Keratinocyte (primary cell): ENCODE data around the gene PKD2. TPM values are rescaled to one million over a fixed set of nuclear protein-coding genes. Genes with fewer than 3 reads are reported as not detected.

Experiments used
- DNase-seq: peaks from one replicate; pipeline ENCODE4 v3.0.0-alpha.2; 2011; ENCODE audit warnings: low read depth, missing footprints, low spot score
- FAIRE-seq: peaks from 2 replicates; lab custom pipeline; 2011; peaks lifted over from hg19 to GRCh38; lab: Jason Lieb, UNC
- H2AFZ ChIP-seq: 2 replicates; pipeline ENCODE4 v1.6.0; 2012; ENCODE audit warnings: low read length, control low read depth, inconsistent platforms; ENCODE audit not compliant: control insufficient read depth
- H3K27ac ChIP-seq: 2 replicates; pipeline ENCODE4 v1.5.1; 2011; ENCODE audit warnings: low read length; ENCODE audit not compliant: control insufficient read depth, insufficient read depth
- H3K27me3 ChIP-seq: 3 replicates; pipeline ENCODE4 v1.6.0; 2011; ENCODE audit warnings: low read length; ENCODE audit not compliant: control insufficient read depth, insufficient read depth; ENCODE audit errors: extremely low read depth
- H3K36me3 ChIP-seq, 2 experiments: 2 replicates in 1 of 2; 3 replicates in 1 of 2; pipeline ENCODE4 v1.5.1; 2011; ENCODE audit warnings: low read length in 2 of 2, mild to moderate bottlenecking in 1 of 2; ENCODE audit not compliant: control insufficient read depth in 2 of 2, insufficient read depth in 2 of 2; ENCODE audit errors: extremely low read depth in 1 of 2
- H3K4me1 ChIP-seq: 3 replicates; pipeline ENCODE4 v1.5.1; 2011; ENCODE audit warnings: low read length; ENCODE audit not compliant: control insufficient read depth, insufficient read depth; ENCODE audit errors: extremely low read depth
- H3K4me2 ChIP-seq: 3 replicates; pipeline ENCODE4 v1.6.0; 2011; ENCODE audit warnings: low read depth, low read length; ENCODE audit not compliant: control insufficient read depth, insufficient read depth; ENCODE audit errors: extremely low read depth
- H3K4me3 ChIP-seq, 3 experiments: fragments of 200-600 bp in 1 of 3; sonication (generic) in 1 of 3; 2 replicates in 2 of 3; 3 replicates in 1 of 3; pipeline ENCODE4 v1.5.1; 2011 to 2016; ENCODE audit warnings: low read length in 3 of 3, mild to moderate bottlenecking in 3 of 3, control low read depth in 2 of 3, inconsistent platforms in 1 of 3, low read depth in 1 of 3, mixed read lengths in 1 of 3, mixed run types in 1 of 3, moderate library complexity in 1 of 3; ENCODE audit not compliant: control insufficient read depth in 2 of 3, insufficient read depth in 2 of 3; ENCODE audit errors: extremely low read depth in 1 of 3
- H3K79me2 ChIP-seq: 2 replicates; pipeline ENCODE4 v1.6.0; 2012; ENCODE audit warnings: low read length; ENCODE audit not compliant: control insufficient read depth, insufficient read depth
- H3K9ac ChIP-seq: 3 replicates; pipeline ENCODE4 v1.6.0; 2011; ENCODE audit warnings: low read length; ENCODE audit not compliant: control insufficient read depth, insufficient read depth; ENCODE audit errors: extremely low read depth
- H3K9me1 ChIP-seq: 3 replicates; pipeline ENCODE4 v1.6.0; 2011; ENCODE audit warnings: low read length; ENCODE audit not compliant: control insufficient read depth, insufficient read depth; ENCODE audit errors: extremely low read depth
- H3K9me3 ChIP-seq: 2 replicates; pipeline ENCODE4 v1.5.1; 2012; ENCODE audit warnings: low read depth, low read length; ENCODE audit not compliant: control insufficient read depth
- H4K20me1 ChIP-seq: 3 replicates; pipeline ENCODE4 v1.6.0; 2011; ENCODE audit warnings: low read length; ENCODE audit not compliant: control insufficient read depth, insufficient read depth; ENCODE audit errors: extremely low read depth
- EZH2 ChIP-seq: IDR thresholded peaks from one replicate; pipeline ENCODE4 v1.6.1; 2012; ENCODE audit warnings: inconsistent platforms, mild to moderate bottlenecking, low read length, moderate library complexity
- dilution Hi-C: fragments of 300-500 bp; cut with MboI; formaldehyde crosslinking; loops from one replicate; pipeline ENCODE4 v1.7.0; 2020; ENCODE audit warnings: low sequenced_read_pairs; ENCODE audit not compliant: extremely low pct_ligation_motif_present
- polyA plus RNA-seq, 5 experiments: library from polyadenylated mRNA; depleted of rRNA in 3 of 5; stranded (reverse) in 3 of 5; stranded (forward) in 1 of 5; unstranded in 1 of 5; fragments of >200 nt; gene quantifications; 1 replicate in 1 of 5; 2 replicates in 3 of 5; 3 replicates in 1 of 5; pipeline versions ENCODE4 v1.2.1 to v1.2.3, GENCODE V29; 2011 to 2012; ENCODE audit warnings: missing spikeins in 2 of 5, low read depth in 1 of 5, low replicate concordance in 1 of 5
- TF ChIP-seq, protein P1 (sequence below), 3 experiments: IDR thresholded peaks in 1 of 3; conservative IDR thresholded peaks in 1 of 3; optimal IDR thresholded peaks in 1 of 3; 2 replicates in 2 of 3; 3 replicates in 1 of 3; pipeline versions ENCODE3 to v1.5.1; 2011; ENCODE audit warnings: low read length in 3 of 3, mild to moderate bottlenecking in 3 of 3, moderate library complexity in 2 of 3, control low read depth in 1 of 3, inconsistent platforms in 1 of 3; ENCODE audit not compliant: insufficient read depth in 2 of 3; ENCODE audit errors: extremely low read depth in 1 of 3

Gene PKD2
- polyA plus RNA-seq, 1 donor (not counting 4 experiments of a cell fraction or from before 2014, with no cell fraction given) = 21.5 TPM

DNA sequence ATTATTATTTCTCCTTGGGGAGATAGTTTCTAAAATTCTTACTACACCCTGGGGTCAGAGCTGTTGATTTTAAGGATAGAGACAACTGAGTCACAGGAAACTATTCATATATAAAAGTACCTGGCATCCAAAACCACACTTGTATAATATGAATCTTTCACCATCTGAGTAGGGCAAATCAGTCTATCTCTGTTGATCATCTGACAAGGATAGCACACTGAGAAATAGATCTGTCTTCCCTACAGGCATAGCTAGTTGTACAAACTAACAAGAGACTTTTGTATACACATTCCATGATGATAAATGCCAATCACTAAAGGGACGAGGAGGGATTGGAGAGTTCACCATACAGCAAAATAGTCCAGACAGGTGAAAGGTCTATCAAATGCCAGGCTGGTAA lies 30.0 kb downstream of the PKD2 start:
- no peak for FAIRE-seq
- dilution Hi-C loops = no loop called here
- H3K4me1 ChIP-seq = no peaks in the 10 kb centered on the region
- TF ChIP-seq, protein P1, sequence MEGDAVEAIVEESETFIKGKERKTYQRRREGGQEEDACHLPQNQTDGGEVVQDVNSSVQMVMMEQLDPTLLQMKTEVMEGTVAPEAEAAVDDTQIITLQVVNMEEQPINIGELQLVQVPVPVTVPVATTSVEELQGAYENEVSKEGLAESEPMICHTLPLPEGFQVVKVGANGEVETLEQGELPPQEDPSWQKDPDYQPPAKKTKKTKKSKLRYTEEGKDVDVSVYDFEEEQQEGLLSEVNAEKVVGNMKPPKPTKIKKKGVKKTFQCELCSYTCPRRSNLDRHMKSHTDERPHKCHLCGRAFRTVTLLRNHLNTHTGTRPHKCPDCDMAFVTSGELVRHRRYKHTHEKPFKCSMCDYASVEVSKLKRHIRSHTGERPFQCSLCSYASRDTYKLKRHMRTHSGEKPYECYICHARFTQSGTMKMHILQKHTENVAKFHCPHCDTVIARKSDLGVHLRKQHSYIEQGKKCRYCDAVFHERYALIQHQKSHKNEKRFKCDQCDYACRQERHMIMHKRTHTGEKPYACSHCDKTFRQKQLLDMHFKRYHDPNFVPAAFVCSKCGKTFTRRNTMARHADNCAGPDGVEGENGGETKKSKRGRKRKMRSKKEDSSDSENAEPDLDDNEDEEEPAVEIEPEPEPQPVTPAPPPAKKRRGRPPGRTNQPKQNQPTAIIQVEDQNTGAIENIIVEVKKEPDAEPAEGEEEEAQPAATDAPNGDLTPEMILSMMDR (optimal IDR thresholded peaks at IDR 0.05 in 1 of 3, IDR thresholded peaks at IDR 0.05 in 1 of 3, conservative IDR thresholded peaks at IDR 0.05 in 1 of 3; ENCODE audit: extremely low read depth in 1 of 3, insufficient read depth in 2 of 3, low read length in 3 of 3) = no peak
- TF ChIP-seq EZH2 = no peak
- H2AFZ ChIP-seq = no peak overlapping the region
- H3K27me3 ChIP-seq = no peaks in the 10 kb centered on the region
- peaks cover 12 to 13% of the 10 kb centered on the region in 2 experiments for H3K36me3 ChIP-seq
- no peak overlapping the region for H3K9ac ChIP-seq
- no peak for DNase-seq
- no peak overlapping the region for H3K27ac ChIP-seq
- no peaks in the 10 kb centered on the region for H4K20me1 ChIP-seq
- H3K4me3 ChIP-seq = no peak overlapping the region
- no peaks in the 10 kb centered on the region for H3K9me3 ChIP-seq
- H3K9me1 ChIP-seq = no peaks in the 10 kb centered on the region
- no peak overlapping the region for H3K4me2 ChIP-seq
- no peaks in the 10 kb centered on the region for H3K79me2 ChIP-seq

DNA sequence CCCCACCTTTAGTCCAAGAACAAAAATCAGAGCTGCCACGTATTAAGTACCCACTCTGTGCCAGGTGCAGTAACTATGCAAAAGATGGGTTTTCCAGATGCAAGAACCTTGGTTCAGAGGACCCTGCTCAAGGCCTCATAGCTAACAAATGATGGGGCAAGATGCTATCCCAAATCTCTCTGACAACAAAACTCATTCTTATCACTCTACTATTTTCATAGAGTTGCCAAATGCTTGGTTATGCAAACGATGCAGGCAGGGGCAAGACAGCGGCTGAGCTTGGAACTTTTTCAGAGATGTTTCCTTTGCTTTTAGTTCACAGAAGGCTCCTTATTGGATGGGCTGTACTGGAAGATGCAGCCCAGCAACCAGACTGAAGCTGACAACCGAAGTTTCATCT lies 30.5 kb downstream of the PKD2 start:
- no peak overlapping the region for H3K9ac ChIP-seq
- no peaks in the 10 kb centered on the region for H3K9me3 ChIP-seq
- FAIRE-seq (no peak), DNase-seq (no peak)
- H2AFZ ChIP-seq = no peak overlapping the region
- TF ChIP-seq, protein P1 (optimal IDR thresholded peaks at IDR 0.05 in 1 of 3, IDR thresholded peaks at IDR 0.05 in 1 of 3, conservative IDR thresholded peaks at IDR 0.05 in 1 of 3; ENCODE audit: extremely low read depth in 1 of 3, insufficient read depth in 2 of 3, low read length in 3 of 3) = no peak
- TF ChIP-seq EZH2 = no peak
- no peaks in the 10 kb centered on the region for H4K20me1 ChIP-seq
- no peak overlapping the region for H3K27ac ChIP-seq
- H3K79me2 ChIP-seq = no peaks in the 10 kb centered on the region
- H3K36me3 ChIP-seq = peaks cover 11 to 13% of the 10 kb centered on the region in 2 experiments
- no peak overlapping the region for H3K4me3 ChIP-seq
- no peak overlapping the region for H3K4me2 ChIP-seq
- H3K9me1 ChIP-seq = no peaks in the 10 kb centered on the region
- no peaks in the 10 kb centered on the region for H3K4me1 ChIP-seq
- dilution Hi-C loops = no loop called here
- H3K27me3 ChIP-seq = no peaks in the 10 kb centered on the region
